Islet of Langerhans (tissue), 1 donor: ENCODE results near the gene SLC24A3.

ENCODE experiments used
- FAIRE-seq: peaks from one replicate; lab custom pipeline; 2011; peaks lifted over from hg19 to GRCh38; lab: Jason Lieb, UNC

The SLC24A3 gene

DNA sequence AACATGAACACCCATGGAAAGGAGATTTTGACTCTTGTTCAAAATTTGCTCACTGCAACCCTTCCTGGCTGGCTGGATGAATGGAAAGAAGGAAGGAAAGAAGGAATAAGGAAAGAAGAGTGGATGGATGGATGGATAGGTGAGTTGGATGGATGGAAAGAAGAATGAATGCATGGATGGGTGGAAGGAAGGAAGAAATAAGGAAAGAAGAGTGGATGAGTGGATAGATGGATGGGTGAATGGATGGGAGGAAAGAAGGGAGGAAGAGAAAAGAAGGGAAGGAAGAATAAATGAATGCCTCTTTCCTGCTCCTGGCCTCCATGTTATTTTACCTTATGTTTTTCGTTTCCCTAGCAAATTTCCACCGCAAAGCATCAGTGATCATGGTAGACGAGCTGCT is 471.4 kb downstream of the SLC24A3 start:
- FAIRE-seq, result no peak

DNA sequence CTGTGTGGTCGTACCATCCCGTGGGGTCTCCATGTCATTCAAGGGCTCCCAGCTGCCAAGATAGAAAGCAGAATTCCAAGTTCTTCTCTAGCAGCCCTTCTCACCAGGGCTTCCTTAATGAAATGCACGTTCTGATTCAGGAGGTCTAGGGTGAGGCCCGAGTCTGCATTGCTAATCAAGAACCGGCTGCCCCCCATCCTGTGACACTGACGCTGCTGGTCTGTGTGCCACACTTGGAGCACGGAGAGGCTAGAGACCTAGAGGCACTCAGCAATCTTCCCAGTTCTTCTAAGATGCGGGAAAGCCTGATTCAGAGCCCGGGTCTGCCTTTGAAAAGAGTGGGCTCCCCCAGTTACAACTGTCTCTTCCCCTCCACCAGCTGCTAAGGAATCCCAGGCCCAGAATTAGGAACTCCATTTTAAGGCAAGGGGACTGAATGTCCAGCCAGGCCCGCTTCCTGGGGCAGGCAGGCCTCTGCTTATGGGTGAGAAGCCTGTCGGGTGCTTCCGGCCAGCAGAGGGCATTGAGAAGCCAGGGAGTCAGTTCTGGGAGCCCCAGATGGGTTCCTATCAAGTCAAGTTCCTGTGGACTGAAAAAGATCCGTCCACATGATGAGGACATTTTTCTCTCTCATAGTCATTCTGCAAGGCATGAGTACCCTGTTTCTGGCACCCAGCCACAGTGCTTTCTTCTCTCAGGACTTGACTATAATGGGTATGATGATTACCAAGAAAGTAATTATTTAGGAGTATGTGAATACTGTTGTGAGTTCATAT is 475.8 kb downstream of the SLC24A3 start:
- peak; percentile 95 for FAIRE-seq

DNA sequence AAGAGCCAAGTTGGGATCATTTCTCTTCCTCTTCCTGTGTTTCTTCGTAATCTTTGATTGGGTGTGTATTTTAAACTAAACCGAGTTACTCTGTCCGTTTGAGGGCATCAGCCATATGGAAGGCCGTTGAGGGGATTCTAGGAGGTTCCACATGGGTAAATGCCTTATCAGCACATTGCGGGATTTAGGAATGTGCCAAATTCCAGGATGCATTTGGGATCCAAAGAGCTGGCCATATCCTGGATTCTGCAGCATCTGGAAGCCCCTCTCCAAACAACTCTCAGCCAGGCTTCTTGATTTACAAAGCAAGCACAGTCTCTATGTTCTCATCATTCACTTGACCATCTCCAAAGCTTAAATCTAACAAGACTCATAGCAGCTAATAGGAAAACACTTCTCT is 478.0 kb downstream of the SLC24A3 start:
- FAIRE-seq, result no peak

DNA sequence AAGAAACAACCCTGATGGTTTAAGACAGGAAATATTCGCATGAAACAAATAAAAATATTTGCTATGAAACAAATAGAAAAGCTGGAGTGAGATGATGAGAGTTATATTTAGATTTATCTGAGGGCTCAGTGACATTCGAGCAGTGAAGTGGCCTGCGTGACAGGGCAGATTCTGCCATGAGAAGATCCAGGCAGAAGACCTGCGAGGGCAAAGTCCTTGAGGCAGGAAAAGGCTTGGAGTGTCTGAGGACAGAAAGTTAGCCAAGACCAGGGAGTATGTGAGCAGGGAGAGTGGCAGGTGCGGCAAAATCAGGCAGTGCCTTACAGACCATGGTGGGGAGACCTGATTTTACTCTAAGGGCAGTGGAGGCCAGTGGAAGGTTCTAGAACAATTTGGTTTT is 478.7 kb downstream of the SLC24A3 start:
- FAIRE-seq, result no peak

DNA sequence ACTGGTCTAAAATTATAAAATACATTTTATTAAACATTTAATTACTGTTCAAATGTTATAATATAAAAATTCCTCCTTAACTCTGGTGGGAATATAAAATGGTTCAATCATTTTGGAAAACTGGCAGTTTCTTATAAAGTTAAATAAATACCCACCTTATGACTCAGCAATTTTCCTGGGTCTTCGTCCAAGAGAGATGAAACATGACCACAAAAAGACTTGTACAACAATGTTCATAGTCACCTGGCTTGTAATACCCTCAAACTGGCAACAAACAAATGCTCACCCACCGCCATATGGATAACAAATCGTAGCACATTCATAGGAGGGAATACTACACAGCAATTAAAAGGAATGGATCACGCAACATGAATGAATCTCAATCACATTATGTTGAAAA is 479.7 kb downstream of the SLC24A3 start:
- FAIRE-seq, result no peak

DNA sequence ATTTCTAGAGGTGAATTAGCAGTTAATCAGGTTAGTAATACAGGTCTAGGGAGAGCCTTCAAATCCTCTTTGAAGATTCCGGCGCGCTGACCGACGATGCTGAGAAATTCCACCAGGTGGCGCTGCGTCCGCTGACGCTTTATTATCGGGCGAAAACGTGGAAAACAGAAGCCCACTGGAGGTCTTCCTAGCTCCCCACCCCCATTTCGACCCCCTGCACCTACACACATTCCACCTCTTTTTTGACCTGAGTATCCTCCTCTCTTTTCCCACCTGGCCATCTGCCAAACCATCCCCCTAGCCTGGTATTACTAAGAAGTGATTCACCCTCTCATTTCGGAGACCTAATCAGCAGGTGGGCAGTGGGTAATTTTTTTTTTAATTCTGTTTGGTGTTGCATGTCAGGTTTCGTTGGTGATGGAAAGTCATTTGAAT is 480.3 kb downstream of the SLC24A3 start:
- FAIRE-seq, result peak; percentile 92

DNA sequence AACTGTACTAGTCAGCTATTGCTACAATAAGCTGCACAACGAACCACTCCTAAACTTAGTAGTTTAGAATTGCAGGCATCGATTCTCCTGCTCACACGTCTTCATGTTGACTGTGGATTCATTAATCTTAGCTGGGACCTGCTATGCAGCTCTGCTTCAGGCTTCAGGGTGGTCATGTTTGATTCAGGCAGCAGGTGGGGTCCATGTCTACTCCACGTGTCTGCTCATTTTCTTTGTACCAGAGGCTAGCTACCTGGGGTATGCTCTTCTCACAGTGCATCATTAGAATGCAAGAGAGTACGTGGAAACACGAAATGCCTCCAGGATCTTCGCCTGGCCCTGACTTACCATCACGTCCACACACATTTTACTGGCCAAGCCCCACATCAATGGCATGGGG is 481.1 kb downstream of the SLC24A3 start:
- FAIRE-seq, result no peak

DNA sequence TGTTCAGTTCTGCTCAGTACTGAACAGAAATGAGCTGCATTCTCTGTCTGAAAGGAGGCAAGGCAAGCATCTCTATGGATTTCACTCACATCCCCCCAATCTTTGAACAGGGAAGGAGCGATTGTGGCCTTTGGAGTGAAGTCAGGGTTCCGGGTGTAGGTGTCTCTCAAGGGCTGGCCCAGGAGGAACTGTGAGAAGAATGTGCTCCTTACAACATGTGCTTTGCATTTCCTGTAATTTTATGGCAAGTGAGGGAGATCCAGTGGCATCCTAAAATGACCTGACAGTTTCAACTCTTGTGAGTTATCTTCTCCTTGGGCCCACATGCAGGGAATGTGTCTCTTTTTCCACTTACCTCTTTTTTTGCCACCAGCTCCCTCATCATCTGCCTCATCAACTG is 482.6 kb downstream of the SLC24A3 start:
- no peak for FAIRE-seq

DNA sequence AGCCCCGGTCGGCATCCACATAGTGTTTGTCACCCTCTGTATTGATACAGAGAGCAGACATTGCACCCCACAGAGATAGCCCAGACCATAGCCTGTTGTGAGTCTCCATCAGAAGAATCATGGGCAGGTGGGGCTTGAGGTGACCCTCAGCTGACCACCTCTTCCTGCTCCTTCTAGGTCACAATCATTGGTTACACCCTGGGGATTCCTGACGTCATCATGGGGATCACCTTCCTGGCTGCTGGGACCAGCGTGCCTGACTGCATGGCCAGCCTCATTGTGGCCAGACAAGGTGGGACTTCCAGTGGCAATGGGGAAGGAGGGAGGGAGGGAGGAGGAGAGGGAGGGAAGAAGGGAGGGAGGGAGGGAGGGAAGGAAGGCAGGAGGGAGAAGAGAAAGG is 484.2 kb downstream of the SLC24A3 start:
- no peak for FAIRE-seq

DNA sequence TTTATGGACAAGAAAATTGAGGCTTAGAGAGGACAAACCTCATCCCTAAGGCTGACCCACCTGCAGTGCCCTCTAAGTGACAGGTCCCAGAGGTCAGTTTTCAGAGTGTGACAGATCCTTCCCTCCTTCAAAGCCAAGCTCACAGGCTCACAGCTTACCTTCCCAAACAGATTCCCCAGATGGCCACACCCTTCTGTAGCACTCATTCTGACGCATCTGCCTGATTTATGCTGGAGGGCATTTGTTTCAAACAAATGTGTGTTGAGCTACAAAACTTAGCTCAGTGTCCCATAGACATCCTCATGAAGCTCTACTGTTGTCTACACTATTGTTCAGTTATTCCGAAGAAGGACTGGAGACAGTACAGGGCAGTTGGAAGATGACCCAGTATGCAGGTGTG is 485.0 kb downstream of the SLC24A3 start:
- FAIRE-seq, result no peak

DNA sequence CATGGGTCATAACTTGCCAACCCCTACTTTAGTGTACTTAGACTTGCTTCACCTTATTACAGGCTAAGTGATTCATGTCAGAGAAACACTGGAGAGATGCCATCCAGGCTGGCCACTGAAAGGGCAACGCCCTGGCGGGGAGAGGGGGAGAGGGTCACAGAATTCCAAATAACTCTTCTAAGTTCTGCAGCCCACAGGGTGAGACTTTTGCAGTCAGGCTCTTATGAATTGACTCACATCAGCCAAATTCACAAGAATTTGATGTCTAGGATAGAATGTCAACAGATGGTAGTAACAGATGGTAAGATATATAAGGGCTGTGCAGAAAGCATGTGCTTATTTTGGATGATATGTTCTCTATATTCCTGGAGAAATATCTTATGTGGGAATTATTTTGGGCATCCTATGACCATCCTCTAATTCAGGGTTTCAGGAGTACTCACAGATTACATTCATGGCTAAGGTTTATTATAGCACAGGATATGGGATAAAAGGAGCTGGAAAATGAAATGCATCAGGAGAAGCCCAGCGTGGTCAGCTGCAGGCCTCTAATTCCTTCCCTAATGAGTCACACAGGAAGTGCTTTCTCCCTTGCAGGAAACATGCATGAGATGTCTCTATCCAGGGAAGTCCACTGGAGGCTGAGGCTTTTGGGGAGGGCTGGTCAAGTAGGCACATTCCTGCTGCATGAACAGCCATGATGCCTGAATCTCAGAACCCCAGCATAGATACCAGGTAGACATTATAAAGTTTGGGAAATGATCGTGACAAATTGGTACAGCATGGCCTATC is 486.9 kb downstream of the SLC24A3 start:
- no peak for FAIRE-seq

DNA sequence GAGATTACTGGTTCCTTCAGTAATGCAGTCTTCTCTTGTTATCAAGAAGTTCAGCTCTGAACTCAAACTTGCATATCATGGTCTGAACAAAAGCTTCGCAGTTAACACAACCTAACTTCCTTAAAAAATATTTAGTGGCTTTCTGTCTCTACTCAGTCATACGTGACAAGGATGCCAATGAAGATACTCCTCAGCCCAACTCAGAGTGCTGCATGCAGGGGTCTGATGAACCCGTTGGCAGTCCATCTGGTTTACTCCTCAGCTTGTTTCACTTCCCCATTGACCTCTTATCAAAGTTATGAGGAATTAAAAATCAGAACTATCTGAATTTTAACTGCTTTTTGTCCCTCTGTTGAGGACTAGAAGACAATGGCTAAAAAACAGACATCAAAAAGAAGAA is 489.0 kb downstream of the SLC24A3 start:
- FAIRE-seq, result no peak

DNA sequence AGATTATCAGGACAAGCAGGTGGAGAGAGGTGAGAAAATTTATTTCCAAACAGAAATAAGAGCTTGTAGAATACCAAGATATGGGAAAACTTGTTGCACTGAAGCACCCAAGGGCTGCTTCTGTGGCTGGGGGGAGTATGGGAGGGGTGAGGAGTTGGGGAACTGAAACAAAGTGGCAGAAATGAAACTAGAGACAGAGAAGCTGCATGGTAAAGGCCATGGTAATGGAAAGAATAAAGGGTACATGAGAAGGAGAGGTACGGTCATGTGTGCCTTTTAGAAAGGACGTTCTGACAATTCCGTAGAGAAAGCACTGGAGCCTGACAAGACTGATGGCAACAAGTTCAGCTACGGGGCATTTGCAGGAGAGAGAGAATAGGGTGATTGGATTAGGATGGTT is 494.0 kb downstream of the SLC24A3 start:
- no peak for FAIRE-seq

DNA sequence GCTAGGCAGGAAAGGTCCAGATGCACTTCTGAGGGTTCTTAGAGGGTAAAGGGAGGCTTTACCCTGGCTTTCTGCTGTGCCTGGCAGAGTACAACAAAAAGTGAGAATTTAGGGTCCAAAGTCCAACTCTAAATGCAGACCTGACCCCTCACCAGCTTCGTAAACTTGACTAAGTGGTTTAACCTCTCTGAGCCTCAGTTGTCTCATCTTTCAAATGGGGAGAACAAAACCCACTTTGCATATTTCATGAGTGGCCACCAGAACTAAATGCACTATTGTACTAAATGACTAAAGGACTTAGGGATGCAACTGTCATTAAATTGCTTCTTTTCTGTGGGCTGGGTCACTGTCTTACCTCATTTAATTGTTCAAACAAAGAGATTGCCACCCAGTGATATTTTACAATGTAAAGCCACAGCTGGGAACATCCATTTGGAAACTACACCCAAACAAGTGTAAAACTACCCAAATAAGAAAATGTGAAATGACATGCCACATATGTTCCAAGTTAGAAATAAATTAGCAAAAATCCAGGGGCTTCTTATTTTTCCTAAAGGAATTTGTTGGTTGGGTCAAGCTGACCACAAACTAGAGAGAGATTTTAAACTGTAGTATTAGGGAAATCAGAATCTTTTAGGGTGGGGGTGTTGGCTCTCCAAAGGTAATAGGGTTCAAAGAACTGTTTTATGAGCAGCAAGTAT is 497.3 kb downstream of the SLC24A3 start:
- FAIRE-seq, result no peak

DNA sequence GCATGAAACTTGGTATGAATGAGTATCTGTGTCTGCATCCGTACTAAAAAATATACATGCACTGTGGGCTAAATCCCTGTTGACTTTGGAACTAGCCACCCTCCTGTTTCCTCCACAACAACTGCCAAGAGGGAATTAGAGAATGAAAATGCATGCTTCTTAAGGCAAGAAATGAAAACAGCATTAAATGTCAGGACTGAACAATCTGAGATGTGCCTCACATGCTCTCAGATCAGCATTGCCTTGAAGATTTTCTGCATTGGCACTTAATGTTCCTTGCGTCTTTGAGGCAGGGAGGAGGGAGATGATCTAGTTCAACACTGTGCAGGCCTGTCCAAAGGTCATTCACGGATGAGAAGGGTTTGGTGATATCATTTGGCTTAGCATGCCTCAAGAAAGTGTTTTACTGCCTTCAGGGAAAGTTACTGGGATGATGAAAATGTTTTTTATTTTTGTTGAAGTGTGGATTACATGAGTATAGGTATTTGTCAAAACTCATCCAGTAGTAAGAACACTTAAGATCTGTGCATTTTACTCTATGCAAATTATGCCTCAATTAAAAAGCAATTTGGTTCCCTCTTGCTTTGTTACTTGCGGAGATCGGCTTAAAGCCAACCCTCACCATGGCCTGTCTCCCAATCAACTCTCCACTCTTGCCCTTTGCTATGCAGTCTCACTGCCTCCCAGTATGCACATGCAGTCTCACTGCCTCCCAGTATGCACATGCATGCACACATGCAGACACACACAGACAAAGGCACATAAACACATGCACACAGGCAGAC is 498.1 kb downstream of the SLC24A3 start:
- FAIRE-seq, result no peak

DNA sequence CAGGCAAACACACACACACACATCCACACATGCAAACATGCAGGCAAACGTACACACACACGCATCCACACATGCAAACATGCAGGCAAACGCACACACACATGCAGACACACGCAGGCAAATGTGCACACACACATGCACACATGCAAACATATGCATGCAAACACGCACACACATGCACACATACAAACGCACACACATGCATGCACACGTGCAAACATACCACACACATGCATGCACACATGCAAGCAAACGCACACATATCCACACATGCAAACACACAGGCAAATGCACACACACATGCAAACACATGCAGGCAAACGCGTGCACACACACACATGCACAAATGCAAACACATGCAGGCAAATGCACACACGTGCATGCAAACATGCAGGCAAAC is 498.7 kb downstream of the SLC24A3 start:
- FAIRE-seq, result no peak

DNA sequence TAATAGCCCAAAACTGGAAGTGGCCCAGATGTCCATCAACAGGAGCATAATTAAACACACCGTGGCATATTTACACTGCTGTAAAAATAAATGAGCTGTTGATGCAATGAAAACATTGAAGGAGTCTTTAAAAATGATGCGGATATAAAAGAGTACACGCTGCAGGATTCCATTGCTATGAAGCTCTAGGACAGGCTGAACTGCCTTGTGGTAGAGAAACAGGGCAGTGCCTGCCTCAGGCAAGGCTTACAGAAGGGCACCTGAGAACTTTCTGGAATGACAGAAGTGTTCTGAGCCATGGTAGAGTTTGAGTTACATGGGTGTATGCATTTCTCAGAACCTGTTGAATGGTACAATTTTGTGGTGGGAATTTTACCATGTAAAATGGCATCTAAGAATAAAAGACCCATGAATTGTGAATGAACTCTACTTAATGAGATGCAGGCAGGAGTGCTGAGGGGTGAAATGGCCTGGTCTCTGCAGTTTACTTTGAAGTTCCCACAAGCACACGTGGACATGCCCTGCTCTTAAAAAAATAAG is 500.3 kb downstream of the SLC24A3 start:
- no peak for FAIRE-seq

DNA sequence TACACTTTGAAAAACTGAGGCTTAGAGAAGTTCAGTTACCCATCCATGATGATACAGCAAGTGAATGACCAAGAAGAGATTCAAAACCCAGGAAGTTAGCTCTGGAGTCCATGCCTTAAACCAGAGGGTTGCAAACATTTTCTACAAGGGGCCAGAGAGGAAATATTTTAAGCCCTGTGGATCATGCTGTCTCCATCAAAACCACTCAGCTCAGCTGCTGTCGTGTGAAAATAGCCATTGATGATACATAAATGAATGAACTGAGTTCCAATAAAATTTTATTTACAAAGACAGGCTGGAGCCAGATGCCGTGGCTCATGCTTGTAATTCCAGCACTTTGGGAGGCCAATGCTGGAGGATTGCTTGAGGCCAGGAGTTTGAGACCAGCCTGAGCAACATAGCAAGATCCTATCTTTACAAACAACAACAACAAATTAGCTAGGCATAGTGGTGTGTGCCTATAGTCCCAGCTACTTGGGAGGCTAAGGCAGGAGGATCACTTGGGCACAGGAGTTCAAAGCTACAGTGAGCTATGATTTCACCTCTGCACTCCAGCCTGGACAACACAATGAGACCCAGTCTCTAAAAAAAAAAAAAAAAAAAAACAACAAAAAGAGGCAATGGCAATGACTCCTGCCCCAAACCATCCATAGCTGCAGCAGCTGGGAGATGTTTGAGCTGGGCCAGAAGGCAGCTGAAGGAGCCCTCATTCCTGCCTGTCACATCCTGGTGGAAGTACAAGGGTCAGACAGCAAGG is 501.6 kb downstream of the SLC24A3 start:
- no peak for FAIRE-seq

DNA sequence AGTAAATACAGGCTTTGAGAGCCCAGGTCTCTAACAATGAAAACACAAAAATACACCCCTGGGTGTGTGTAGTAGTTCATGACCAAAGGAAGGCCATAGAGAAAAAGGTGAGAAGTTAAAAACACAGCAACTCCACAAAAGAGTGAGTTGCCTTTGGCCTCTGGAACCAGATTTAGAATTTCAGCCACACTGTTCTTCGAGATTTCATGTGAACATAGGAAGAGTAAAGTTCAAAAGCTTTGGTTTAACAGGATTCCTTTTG is 502.1 kb downstream of the SLC24A3 start:
- no peak for FAIRE-seq

DNA sequence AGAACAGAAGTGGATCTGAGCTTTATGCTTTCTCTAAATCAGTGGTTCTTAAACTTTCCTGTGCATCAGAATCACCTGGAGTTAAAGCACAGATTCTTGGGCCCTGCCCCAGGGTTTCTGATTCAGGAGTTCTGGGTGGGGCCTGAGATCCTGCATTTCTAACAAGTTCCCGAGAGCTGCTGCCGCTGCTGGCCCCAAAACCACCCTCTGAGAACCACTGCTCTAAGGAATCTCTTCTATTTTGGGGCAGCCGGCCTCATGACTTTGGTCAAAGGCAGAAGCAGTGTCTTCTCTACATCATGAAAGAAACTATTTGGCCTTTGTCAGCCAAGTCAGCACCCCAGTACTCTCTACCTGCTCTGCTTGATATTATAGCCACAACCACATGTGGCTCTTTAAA is 503.5 kb downstream of the SLC24A3 start:
- no peak for FAIRE-seq

DNA sequence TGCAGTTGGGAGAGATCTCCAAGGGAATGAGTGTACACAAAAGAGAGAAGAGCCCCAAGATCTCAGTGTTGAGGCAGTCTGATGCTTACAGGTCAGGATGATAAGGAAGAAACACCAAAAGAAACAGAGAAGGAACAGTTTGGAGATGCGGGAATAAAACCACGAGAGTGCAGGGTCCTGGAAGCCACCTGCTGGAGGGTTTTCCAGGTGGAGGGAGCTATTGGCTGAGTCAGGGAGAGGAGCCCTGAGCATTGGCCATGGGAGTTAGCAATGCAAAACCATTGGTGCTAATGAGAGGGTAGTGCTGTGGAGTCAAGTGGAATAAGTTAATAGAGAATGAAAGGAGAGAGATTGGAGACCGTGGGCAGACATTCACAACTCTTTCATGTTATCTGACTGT is 506.4 kb downstream of the SLC24A3 start:
- no peak for FAIRE-seq

DNA sequence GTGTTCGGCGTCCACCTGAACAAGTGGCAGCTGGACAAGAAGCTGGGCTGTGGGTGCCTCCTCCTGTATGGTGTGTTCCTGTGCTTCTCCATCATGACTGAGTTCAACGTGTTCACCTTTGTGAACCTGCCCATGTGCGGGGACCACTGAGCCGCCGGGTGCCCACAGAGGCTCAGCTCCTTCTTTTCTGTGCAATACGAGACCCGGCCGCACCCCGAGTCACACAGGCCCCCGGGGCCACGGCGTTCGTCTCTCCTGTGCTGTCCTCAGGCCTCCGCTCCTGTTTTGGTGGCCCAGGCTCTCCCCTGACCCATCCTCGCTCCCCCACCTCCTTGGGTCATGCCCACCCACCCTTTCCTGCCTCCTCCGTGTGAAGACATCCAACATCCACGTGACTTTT is 508.5 kb downstream of the SLC24A3 start:
- FAIRE-seq, result no peak
